Immature natural killer cell (primary cell): ENCODE data around the gene MAP1LC3B2. TPM values are rescaled to one million over a fixed set of nuclear protein-coding genes. Genes with fewer than 3 reads are reported as not detected.

Experiments
- polyA plus RNA-seq, 3 donors: library from polyadenylated mRNA; unstranded; fragments of 300-500 nt; fragmentation: Illumina TruSeq; gene quantifications; one replicate each; pipeline ENCODE4 v1.2.3, GENCODE V29; 2021

Gene MAP1LC3B2
- polyA plus RNA-seq, 3 donors from 2014 or later, result 2.4 to 11.3 (median 9.8) TPM

Other genes starting within 250 kb of the MAP1LC3B2 start
- 10 to 100 TPM; 30.4 to 41.7 (median 38.4) TPM for gene SPRING1, start 178.7 kb downstream of the MAP1LC3B2 start, polyA plus RNA-seq
- 1 to 10 TPM in 2 of 3 donors, not detected in 1; 1.3 to 1.4 TPM for gene RNFT2, start 178.9 kb downstream of the MAP1LC3B2 start, polyA plus RNA-seq